GM18909 (cell line): ENCODE measurements around the gene PRTFDC1.

Experiments used
- ATAC-seq: cut with Tn5 transposase; IDR thresholded peaks from one replicate; pipeline ENCODE4 v1.9.1; 2021; ENCODE audit warnings: mild to moderate bottlenecking; ENCODE audit not compliant: unreplicated experiment, poor library complexity

PRTFDC1 gene

GRCh38 chr10:24910574-24910973 lies 41.8 kb downstream of the PRTFDC1 start:
- ATAC-seq, result no peak

- ATAC-seq, result no peak
Observed at GRCh38 chr10:24908793-24909423, 43.5 kb downstream of the PRTFDC1 start.

GRCh38 chr10:24907956-24908355 lies 44.5 kb downstream of the PRTFDC1 start:
- ATAC-seq, result no peak

GRCh38 chr10:24906372-24906771 lies 46.0 kb downstream of the PRTFDC1 start:
- ATAC-seq, result no peak

- ATAC-seq, result no peak
Observed at GRCh38 chr10:24904824-24905223, 47.6 kb downstream of the PRTFDC1 start.

GRCh38 chr10:24902400-24902728 lies 50.0 kb downstream of the PRTFDC1 start:
- no peak for ATAC-seq

- ATAC-seq, result peak; percentile 55
Observed at GRCh38 chr10:24901686-24902399, 50.6 kb downstream of the PRTFDC1 start.

- peak; percentile 76 for ATAC-seq
Observed at GRCh38 chr10:24900888-24901685, 51.3 kb downstream of the PRTFDC1 start.

- no peak for ATAC-seq
Observed at GRCh38 chr10:24899571-24899970, 52.8 kb downstream of the PRTFDC1 start.

GRCh38 chr10:24898501-24898900 lies 53.9 kb downstream of the PRTFDC1 start:
- no peak for ATAC-seq

GRCh38 chr10:24897326-24897926 lies 55.0 kb downstream of the PRTFDC1 start:
- no peak for ATAC-seq

- no peak for ATAC-seq
Observed at GRCh38 chr10:24894728-24895127, 57.7 kb downstream of the PRTFDC1 start.

GRCh38 chr10:24894309-24894708 lies 58.1 kb downstream of the PRTFDC1 start:
- ATAC-seq, result no peak

- no peak for ATAC-seq
Observed at GRCh38 chr10:24893127-24893526, 59.3 kb downstream of the PRTFDC1 start.

- ATAC-seq, result no peak
Observed at GRCh38 chr10:24891823-24892222, 60.6 kb downstream of the PRTFDC1 start.

GRCh38 chr10:24889639-24890038 lies 62.8 kb downstream of the PRTFDC1 start:
- ATAC-seq, result no peak

GRCh38 chr10:24887855-24888231 lies 64.6 kb downstream of the PRTFDC1 start:
- ATAC-seq, result peak; percentile 27

- no peak for ATAC-seq
Observed at GRCh38 chr10:24886290-24886680, 66.1 kb downstream of the PRTFDC1 start.

- ATAC-seq, result no peak
Observed at GRCh38 chr10:24885551-24886289, 66.7 kb downstream of the PRTFDC1 start.

- ATAC-seq, result no peak
Observed at GRCh38 chr10:24884793-24885192, 67.6 kb downstream of the PRTFDC1 start.
